GM12878 (cell line): ENCODE data around the gene AGBL1. TPM values are rescaled to one million over a fixed set of nuclear protein-coding genes. Genes with fewer than 3 reads are reported as not detected.

Experiments
- ATAC-seq: fragments of 200-7000 bp; cut with Tn5 transposase; 3 replicates; pipeline ENCODE4 v1.9.1; 2020; ENCODE audit warnings: mild to moderate bottlenecking, moderate library complexity
- BruUV-seq: library from RNA; stranded (reverse); fragments of 400-500 nt; replicated peaks from 2 replicates; lab custom pipeline; 2021; lab: Mats Ljungman, UMichigan
- CTCF ChIA-PET: fragments of 300-600 bp; sonication (Branson Sonifier 250); formaldehyde crosslinking; extraction: SDS; loops from one replicate; lab custom pipeline; 2021; ENCODE audit warnings: inconsistent platforms; lab: Yijun Ruan, JAX
- POLR2A ChIA-PET: fragments of 350-600 bp; formaldehyde crosslinking; extraction: SDS; loops from one replicate; lab custom pipeline; 2021; ENCODE audit warnings: inconsistent platforms; lab: Charles Lee
- RAD21 ChIA-PET: fragments of 300-600 bp; sonication (Branson Sonifier 250); formaldehyde crosslinking; loops from one replicate; lab custom pipeline; 2023; ENCODE audit warnings: antibody characterized with exemption; ENCODE audit not compliant: unreplicated experiment; lab: Charles Lee
- SMC1A ChIA-PET: fragments of 300-600 bp; sonication (Branson Sonifier 250); formaldehyde crosslinking; loops from one replicate; lab custom pipeline; 2023; ENCODE audit not compliant: unreplicated experiment, uncharacterized antibody; lab: Charles Lee
- DNase-seq: peaks from one replicate; pipeline ENCODE4 v3.0.0-alpha.2; 2011; ENCODE audit warnings: low read depth, low spot score
- FAIRE-seq: peaks from 3 replicates; lab custom pipeline; 2011; peaks lifted over from hg19 to GRCh38; lab: Jason Lieb, UNC
- H2AFZ ChIP-seq: 2 replicates; pipeline ENCODE4 v1.6.0; 2011; ENCODE audit warnings: low read depth, low read length, control low read depth; ENCODE audit not compliant: control insufficient read depth
- H3K27ac ChIP-seq: 2 replicates; pipeline ENCODE4 v1.5.1; 2011; ENCODE audit warnings: control low read depth; ENCODE audit not compliant: control insufficient read depth, insufficient read depth
- H3K27me3 ChIP-seq, 2 experiments: replicated peaks in 1 of 2; 2 replicates each; pipeline versions ENCODE4 v1.6.0 to v1.6.1; 2011; ENCODE audit warnings: low read length in 1 of 2; ENCODE audit not compliant: control insufficient read depth in 2 of 2, insufficient read depth in 2 of 2
- H3K36me3 ChIP-seq, 2 experiments: 2 replicates each; pipeline ENCODE4 v1.5.1; 2011; ENCODE audit warnings: low read length in 1 of 2; ENCODE audit not compliant: control insufficient read depth in 2 of 2, insufficient read depth in 2 of 2
- H3K4me1 ChIP-seq: 2 replicates; pipeline ENCODE4 v1.6.1; 2011; ENCODE audit warnings: mild to moderate bottlenecking, low read length, moderate library complexity, mixed read lengths; ENCODE audit not compliant: control insufficient read depth, insufficient read depth
- H3K4me2 ChIP-seq: 2 replicates; pipeline ENCODE4 v1.6.0; 2011; ENCODE audit warnings: control low read depth; ENCODE audit not compliant: control insufficient read depth, insufficient read depth
- H3K4me3 ChIP-seq: fragments of 200-600 bp; sonication (generic); 2 replicates; pipeline ENCODE4 v1.5.1; 2016
- H3K79me2 ChIP-seq: 2 replicates; pipeline ENCODE4 v1.6.0; 2011; ENCODE audit warnings: low read length; ENCODE audit not compliant: control insufficient read depth, insufficient read depth
- H3K9ac ChIP-seq: 2 replicates; pipeline ENCODE4 v1.8.0; 2011; ENCODE audit warnings: low read length, control low read depth, mixed read lengths; ENCODE audit not compliant: control insufficient read depth, insufficient read depth
- H3K9me3 ChIP-seq: replicated peaks from 3 replicates; pipeline ENCODE4 v1.5.1; 2011; ENCODE audit warnings: mild to moderate bottlenecking, low read length; ENCODE audit not compliant: control insufficient read depth, insufficient read depth
- H4K20me1 ChIP-seq: 2 replicates; pipeline ENCODE4 v1.6.0; 2011; ENCODE audit not compliant: control insufficient read depth, insufficient read depth
- ASH2L ChIP-seq: fragments of 300-600, 200-600 bp; sonication (generic); IDR thresholded peaks from 2 replicates; pipeline ENCODE4 v1.6.1; 2017; ENCODE audit warnings: low read depth, mild to moderate bottlenecking, borderline replicate concordance
- BCL3 ChIP-seq: IDR thresholded peaks from 2 replicates; pipeline ENCODE4 v1.6.1; 2011; ENCODE audit warnings: borderline replicate concordance, low read depth, mild to moderate bottlenecking, moderate library complexity, low read length; ENCODE audit not compliant: insufficient read depth, poor library complexity, severe bottlenecking
- BCLAF1 ChIP-seq: fragments of 450-650 bp; IDR thresholded peaks from 2 replicates; pipeline ENCODE4 v1.6.1; 2017; ENCODE audit warnings: antibody characterized with exemption, mild to moderate bottlenecking, moderate library complexity
- CUX1 ChIP-seq: IDR thresholded peaks from 2 replicates; pipeline ENCODE4 v1.6.1; 2012; ENCODE audit warnings: improper control_type of control experiment, low read depth, low read length; ENCODE audit not compliant: insufficient replicate concordance
- FOS ChIP-seq: IDR thresholded peaks from 3 replicates; pipeline ENCODE4 v1.6.1; 2011; ENCODE audit warnings: borderline replicate concordance; ENCODE audit not compliant: insufficient read length; ENCODE audit errors: extremely low read depth
- NR2F1 ChIP-seq: fragments of 450-650 bp; conservative IDR thresholded peaks from 2 replicates; pipeline ENCODE4 v1.6.1; 2017; ENCODE audit warnings: mild to moderate bottlenecking
- PAX8 ChIP-seq: fragments of 450-650 bp; IDR thresholded peaks from 2 replicates; pipeline ENCODE4 v1.6.1; 2017; ENCODE audit warnings: mild to moderate bottlenecking, moderate library complexity
- PML ChIP-seq: IDR thresholded peaks from 2 replicates; pipeline ENCODE4 v1.6.1; 2012; ENCODE audit warnings: low read length, inconsistent platforms
- SMARCA5 ChIP-seq: fragments of 450-650 bp; IDR thresholded peaks from 2 replicates; pipeline ENCODE4 v1.6.1; 2017; ENCODE audit warnings: mild to moderate bottlenecking
- SP1 ChIP-seq: IDR thresholded peaks from one replicate; pipeline ENCODE4 v1.6.1; 2011; ENCODE audit warnings: low read depth, low read length
- STAT3 ChIP-seq: IDR thresholded peaks from 2 replicates; pipeline ENCODE4 v1.6.1; 2011; ENCODE audit warnings: low read depth, low read length, improper control_type of control experiment
- SUPT20H ChIP-seq: IDR thresholded peaks from 2 replicates; pipeline ENCODE4 v1.6.1; 2011; ENCODE audit warnings: low read depth, mild to moderate bottlenecking, low read length, moderate library complexity, borderline replicate concordance; ENCODE audit not compliant: control insufficient read depth
- ZBTB33 ChIP-seq: fragments of 450-650 bp; IDR thresholded peaks from 2 replicates; pipeline ENCODE4 v1.6.1; 2017; ENCODE audit warnings: mild to moderate bottlenecking
- WGBS: methylation state at CpG from one replicate; pipeline ENCODE4 v1.1.6; 2016; ENCODE audit warnings: low lambda C conversion rate; ENCODE audit not compliant: insufficient replicate concordance, insufficient coverage; ENCODE audit errors: missing lambda C conversion rate; 5-methylcytosine and 5-hydroxymethylcytosine counted together
- in situ Hi-C: fragments of 300-500 bp; cut with MboI; formaldehyde crosslinking; loops from 9 replicates; pipeline ENCODE4 v1.14.3; 2018; ENCODE audit warnings: mixed read lengths
- intact Hi-C: fragments of 100-400 bp; cut with micrococcal nuclease; formaldehyde crosslinking; loops from one replicate; pipeline ENCODE4 v1.14.2; 2022; ENCODE audit not compliant: unreplicated experiment
- polyA plus RNA-seq, 11 experiments: library from polyadenylated mRNA; depleted of rRNA in 4 of 11; unstranded in 6 of 11; stranded (reverse) in 5 of 11; fragments of >200 nt; fragmentation: Nextera tagmentation in 4 of 11; fragmentation: Illumina TruSeq in 1 of 11; extraction: Ambion mirVana in 4 of 11; extraction: Trizol in 1 of 11; gene quantifications; 1 replicate in 1 of 11; 2 replicates in 10 of 11; pipeline versions ENCODE4 v1.2.1 to v1.2.3, GENCODE V29; 2011 to 2016; ENCODE audit warnings: inconsistent platforms in 2 of 11, missing spikeins in 2 of 11, low read depth in 1 of 11
- total RNA-seq, 4 experiments: library from RNA; depleted of rRNA in 3 of 4; stranded (reverse); fragments of >200 nt in 3 of 4; fragmentation: Illumina TruSeq in 1 of 4; extraction: Trizol in 1 of 4; gene quantifications; 2 replicates each; pipeline versions ENCODE4 v1.2.1 to v1.2.3, GENCODE V29; 2013 to 2021

Gene AGBL1
- total and polyA plus RNA-seq, 10 of the 15 experiments (the other 5 are each of a cell fraction or from before 2014, with no cell fraction given) = not detected

GRCh38 chr15:86162172-86162591 is 82.5 kb downstream of the AGBL1 start:
- Histone ChIP-seq H3K27ac (no peak overlapping the region), H3K4me2 (no peak overlapping the region), H3K4me1 (no peaks in the 10 kb centered on the region), H4K20me1 (no peaks in the 10 kb centered on the region), H3K27me3 (no peaks in the 10 kb centered on the region), H3K36me3 (no peaks in the 10 kb centered on the region), H3K9ac (no peak overlapping the region), H3K9me3 (no peaks in the 10 kb centered on the region), H3K4me3 (no peak overlapping the region), H2AFZ (no peak overlapping the region), H3K79me2 (no peaks in the 10 kb centered on the region)
- FAIRE-seq (no peak), ATAC-seq (no peak), DNase-seq (no peak)
- CTCF ChIA-PET = no interaction called here
- in situ Hi-C loops (no loop called here), intact Hi-C loops (no loop called here)
- no TSS peak for BruUV-seq
- RAD21 ChIA-PET = interaction anchor here (0.6 kb wide), 1 partner anchor 97 kb away, joined by 3 read pairs; no protein-coding TSS in a partner anchor
- SMC1A ChIA-PET = no interaction called here
- POLR2A ChIA-PET = no interaction called here
- WGBS = 0% methylated on average over 2 of the region's 2 CpGs
- TF ChIP-seq SP1 = no peak
- TF ChIP-seq BCL3 = no peak
- TF ChIP-seq NR2F1 = no peak
- TF ChIP-seq CUX1 = no peak
- no peak for TF ChIP-seq PML
- no peak for TF ChIP-seq ZBTB33
- TF ChIP-seq PAX8 = no peak
- TF ChIP-seq ASH2L = no peak
- no peak for TF ChIP-seq STAT3
- no peak for TF ChIP-seq FOS
- no peak for TF ChIP-seq BCLAF1
- TF ChIP-seq SUPT20H = no peak
- TF ChIP-seq SMARCA5 = no peak
